Activated CD8-positive, alpha-beta T cell treated with anti-CD3 and anti-CD28 coated beads for 36 hours (primary cell): ENCODE data around the gene FAR2. TPM values are rescaled to one million over a fixed set of nuclear protein-coding genes. Genes with fewer than 3 reads are reported as not detected.

ENCODE experiments used
- ATAC-seq: fragments of 200-7000 bp; cut with Tn5 transposase; one replicate; pipeline ENCODE4 v1.10.0; 2021; ENCODE audit warnings: mild to moderate bottlenecking, moderate library complexity
- CTCF ChIA-PET: fragments of 350-600 bp; sonication (Branson Sonifier 250); formaldehyde crosslinking; loops from one replicate; lab custom pipeline; 2021; ENCODE audit warnings: antibody characterized with exemption; lab: Charles Lee
- POLR2A ChIA-PET: fragments of 350-600 bp; sonication (Branson Sonifier 250); formaldehyde crosslinking; loops from one replicate; lab custom pipeline; 2021; ENCODE audit warnings: antibody characterized with exemption; lab: Charles Lee
- DNase-seq: peaks from one replicate; pipeline ENCODE4 v3.0.0-alpha.2; 2020
- H3K27ac Mint-ChIP-seq: one replicate; pipeline ENCODE4 v1.8.0; 2021; ENCODE audit warnings: mild to moderate bottlenecking, mixed read lengths
- H3K27me3 Mint-ChIP-seq: one replicate; pipeline ENCODE4 v1.8.0; 2021; ENCODE audit warnings: mixed read lengths
- H3K36me3 Mint-ChIP-seq: one replicate; pipeline ENCODE4 v1.8.0; 2021; ENCODE audit warnings: low read depth, mixed read lengths
- H3K4me1 Mint-ChIP-seq: one replicate; pipeline ENCODE4 v1.8.0; 2021; ENCODE audit warnings: low read depth, mixed read lengths
- H3K4me3 Mint-ChIP-seq: one replicate; pipeline ENCODE4 v1.8.0; 2021; ENCODE audit warnings: mild to moderate bottlenecking, moderate library complexity, mixed read lengths
- H3K9me3 Mint-ChIP-seq: one replicate; pipeline ENCODE4 v1.8.0; 2021; ENCODE audit warnings: mixed read lengths
- intact Hi-C: fragments of 100-400 bp; cut with micrococcal nuclease; formaldehyde crosslinking; loops from one replicate; pipeline ENCODE4 v1.10.0; 2022
- total RNA-seq, 2 experiments: library from RNA; stranded (reverse); gene quantifications; one replicate each; pipeline ENCODE4 v1.2.3, GENCODE V29; 2021
- TF ChIP-seq, protein P1 (sequence below): fragments of 200-600 bp; IDR thresholded peaks from one replicate; pipeline ENCODE4 v1.8.0; 2022; ENCODE audit warnings: antibody characterized with exemption, mild to moderate bottlenecking

Gene FAR2
- total RNA-seq, 2 experiments from 2014 or later = 6.0 to 7.0 TPM

DNA sequence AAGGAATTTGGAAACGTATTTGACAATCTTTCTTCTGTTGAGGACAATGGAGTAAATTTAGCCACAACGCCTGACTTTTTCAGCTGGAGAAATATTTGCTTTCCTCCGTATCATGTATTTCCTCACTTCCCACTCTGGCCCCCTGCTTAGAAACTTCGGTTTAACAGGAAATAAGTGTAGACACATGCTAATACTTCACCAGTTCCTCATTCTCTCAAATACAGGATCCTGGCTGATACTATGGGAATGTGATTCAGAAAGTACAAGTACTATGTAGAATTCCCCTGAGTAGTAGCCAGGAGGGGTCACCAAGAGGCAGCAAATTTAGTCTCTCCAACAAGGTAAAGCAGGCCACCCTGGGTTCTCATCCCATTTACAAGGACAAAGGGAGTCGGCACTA is 58.0 kb downstream of the FAR2 start:
- no peaks in the 10 kb centered on the region for H3K27me3 Mint-ChIP-seq
- H3K4me1 Mint-ChIP-seq = no peaks in the 10 kb centered on the region
- no peaks in the 10 kb centered on the region for H3K9me3 Mint-ChIP-seq
- CTCF ChIA-PET = interaction anchor here (1.2 kb wide), 1 partner anchor 35 kb away, joined by 3 read pairs; no protein-coding TSS in a partner anchor
- no peak for DNase-seq
- no peak overlapping the region for H3K4me3 Mint-ChIP-seq
- TF ChIP-seq, protein P1, sequence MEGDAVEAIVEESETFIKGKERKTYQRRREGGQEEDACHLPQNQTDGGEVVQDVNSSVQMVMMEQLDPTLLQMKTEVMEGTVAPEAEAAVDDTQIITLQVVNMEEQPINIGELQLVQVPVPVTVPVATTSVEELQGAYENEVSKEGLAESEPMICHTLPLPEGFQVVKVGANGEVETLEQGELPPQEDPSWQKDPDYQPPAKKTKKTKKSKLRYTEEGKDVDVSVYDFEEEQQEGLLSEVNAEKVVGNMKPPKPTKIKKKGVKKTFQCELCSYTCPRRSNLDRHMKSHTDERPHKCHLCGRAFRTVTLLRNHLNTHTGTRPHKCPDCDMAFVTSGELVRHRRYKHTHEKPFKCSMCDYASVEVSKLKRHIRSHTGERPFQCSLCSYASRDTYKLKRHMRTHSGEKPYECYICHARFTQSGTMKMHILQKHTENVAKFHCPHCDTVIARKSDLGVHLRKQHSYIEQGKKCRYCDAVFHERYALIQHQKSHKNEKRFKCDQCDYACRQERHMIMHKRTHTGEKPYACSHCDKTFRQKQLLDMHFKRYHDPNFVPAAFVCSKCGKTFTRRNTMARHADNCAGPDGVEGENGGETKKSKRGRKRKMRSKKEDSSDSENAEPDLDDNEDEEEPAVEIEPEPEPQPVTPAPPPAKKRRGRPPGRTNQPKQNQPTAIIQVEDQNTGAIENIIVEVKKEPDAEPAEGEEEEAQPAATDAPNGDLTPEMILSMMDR = no peak
- no peaks in the 10 kb centered on the region for H3K36me3 Mint-ChIP-seq
- ATAC-seq = no peak
- POLR2A ChIA-PET = no interaction called here
- intact Hi-C loops = no loop called here
- H3K27ac Mint-ChIP-seq = no peak overlapping the region

DNA sequence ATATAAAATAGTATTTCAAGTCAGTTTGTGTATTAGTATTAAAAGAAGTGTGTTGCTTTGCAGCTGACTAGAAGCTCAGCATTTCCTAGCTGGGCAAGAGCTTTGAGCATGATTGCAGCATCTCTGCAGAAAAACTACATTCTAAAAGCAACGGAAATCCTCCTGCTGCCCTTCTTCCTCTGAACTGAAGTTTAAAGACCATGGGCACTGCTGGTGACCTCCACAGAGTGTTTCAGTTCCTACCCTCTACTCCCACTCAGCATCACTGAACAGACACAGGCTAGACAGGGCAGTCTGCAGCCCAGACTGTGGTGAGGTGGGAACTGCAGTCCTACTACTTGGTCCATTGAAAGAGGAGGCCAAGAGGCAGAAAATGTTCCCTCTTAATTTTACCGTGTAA is 59.0 kb downstream of the FAR2 start:
- CTCF ChIA-PET = no interaction called here
- Mint-ChIP-seq H3K9me3 (no peaks in the 10 kb centered on the region), H3K27ac (no peak overlapping the region), H3K4me3 (no peak overlapping the region), H3K27me3 (no peaks in the 10 kb centered on the region), H3K36me3 (no peaks in the 10 kb centered on the region), H3K4me1 (no peaks in the 10 kb centered on the region)
- DNase-seq (no peak), ATAC-seq (no peak)
- POLR2A ChIA-PET = no interaction called here
- intact Hi-C loops = no loop called here
- TF ChIP-seq, protein P1 = no peak

DNA sequence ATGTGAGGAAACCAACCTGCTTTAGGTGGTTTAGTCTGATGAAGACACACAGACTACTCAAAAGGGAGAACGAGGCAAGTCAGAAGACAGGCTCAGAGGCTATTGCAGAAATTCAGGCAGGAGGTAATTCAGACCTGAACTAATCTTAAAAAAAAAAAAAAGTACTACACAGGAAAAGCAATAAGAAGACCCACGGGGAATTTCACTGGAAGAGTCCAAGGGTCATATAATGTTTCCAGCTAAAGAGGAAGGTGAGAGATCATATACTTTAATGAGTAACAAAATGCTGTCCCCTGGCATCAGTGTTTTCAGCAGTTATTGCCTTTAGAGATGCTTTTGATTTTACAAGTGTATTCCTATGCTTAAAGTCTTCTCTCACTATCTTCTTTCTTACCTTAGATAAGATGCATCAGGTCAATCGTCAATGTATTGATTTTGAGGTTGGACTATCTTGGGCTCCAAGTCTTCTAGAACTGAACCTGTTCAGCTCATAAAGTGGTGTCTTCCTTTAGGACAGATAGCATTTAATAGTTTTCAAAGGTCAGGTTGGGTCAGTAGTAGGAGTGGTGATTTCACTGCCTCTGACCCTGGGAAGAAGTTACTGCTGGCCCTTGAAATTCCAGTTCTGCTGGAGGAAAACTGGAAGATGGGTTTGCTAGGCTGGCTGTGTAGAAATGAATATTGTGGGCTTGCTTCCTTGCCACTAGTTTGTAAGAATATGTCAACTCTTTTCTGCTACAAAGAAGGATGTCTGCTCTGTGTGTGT is 60.0 kb downstream of the FAR2 start:
- DNase-seq (no peak), ATAC-seq (no peak)
- intact Hi-C loops = no loop called here
- Mint-ChIP-seq H3K36me3 (no peaks in the 10 kb centered on the region), H3K27ac (no peak overlapping the region), H3K27me3 (no peaks in the 10 kb centered on the region), H3K9me3 (no peaks in the 10 kb centered on the region), H3K4me1 (no peaks in the 10 kb centered on the region), H3K4me3 (no peak overlapping the region)
- TF ChIP-seq, protein P1 = no peak
- POLR2A ChIA-PET = no interaction called here
- CTCF ChIA-PET = interaction anchor here (0.7 kb wide), 1 partner anchor 11 kb away, joined by 4 read pairs; no protein-coding TSS in a partner anchor

GRCh38 chr12:29211696-29212095 is 62.6 kb downstream of the FAR2 start:
- no peaks in the 10 kb centered on the region for H3K36me3 Mint-ChIP-seq
- no peaks in the 10 kb centered on the region for H3K27me3 Mint-ChIP-seq
- intact Hi-C loops = no loop called here
- ATAC-seq (no peak), DNase-seq (no peak)
- POLR2A ChIA-PET = no interaction called here
- no peak overlapping the region for H3K27ac Mint-ChIP-seq
- CTCF ChIA-PET = no interaction called here
- H3K9me3 Mint-ChIP-seq = no peaks in the 10 kb centered on the region
- H3K4me3 Mint-ChIP-seq = no peak overlapping the region
- no peaks in the 10 kb centered on the region for H3K4me1 Mint-ChIP-seq
- TF ChIP-seq, protein P1 = no peak

- H3K27ac Mint-ChIP-seq = no peak overlapping the region
- H3K9me3 Mint-ChIP-seq = no peaks in the 10 kb centered on the region
- TF ChIP-seq, protein P1 = no peak
- ChIA-PET POLR2A (no interaction called here), CTCF (no interaction called here)
- ATAC-seq (no peak), DNase-seq (no peak)
- H3K4me1 Mint-ChIP-seq = no peaks in the 10 kb centered on the region
- no peaks in the 10 kb centered on the region for H3K36me3 Mint-ChIP-seq
- intact Hi-C loops = no loop called here
- H3K27me3 Mint-ChIP-seq = no peaks in the 10 kb centered on the region
- no peak overlapping the region for H3K4me3 Mint-ChIP-seq
Measured at GRCh38 chr12:29212682-29213403, 63.8 kb downstream of the FAR2 start.
